Measurements from ENCODE around the gene NAIF1.

DNA sequence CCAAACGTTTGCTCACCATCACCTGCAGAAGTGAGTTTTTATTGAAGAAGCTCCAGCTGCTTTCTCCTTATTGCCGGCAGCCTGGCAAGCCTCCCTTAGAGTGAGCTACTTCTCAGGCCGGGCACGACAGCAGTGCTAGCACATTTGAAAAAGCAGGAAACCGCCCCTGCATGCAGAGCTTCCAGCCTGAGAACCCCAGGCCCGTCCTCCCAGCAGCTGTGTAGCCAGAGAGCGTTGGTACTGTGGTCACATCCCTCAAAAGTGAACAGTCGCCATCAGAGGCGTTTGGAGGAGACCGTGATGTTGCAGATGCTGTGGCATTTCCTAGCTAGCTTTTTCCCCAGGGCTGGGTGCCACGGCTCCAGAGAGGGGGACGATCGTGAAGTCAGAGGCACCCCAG, 24.5 kb upstream of the NAIF1 start:
- TF ChIP-seq, protein P1, sequence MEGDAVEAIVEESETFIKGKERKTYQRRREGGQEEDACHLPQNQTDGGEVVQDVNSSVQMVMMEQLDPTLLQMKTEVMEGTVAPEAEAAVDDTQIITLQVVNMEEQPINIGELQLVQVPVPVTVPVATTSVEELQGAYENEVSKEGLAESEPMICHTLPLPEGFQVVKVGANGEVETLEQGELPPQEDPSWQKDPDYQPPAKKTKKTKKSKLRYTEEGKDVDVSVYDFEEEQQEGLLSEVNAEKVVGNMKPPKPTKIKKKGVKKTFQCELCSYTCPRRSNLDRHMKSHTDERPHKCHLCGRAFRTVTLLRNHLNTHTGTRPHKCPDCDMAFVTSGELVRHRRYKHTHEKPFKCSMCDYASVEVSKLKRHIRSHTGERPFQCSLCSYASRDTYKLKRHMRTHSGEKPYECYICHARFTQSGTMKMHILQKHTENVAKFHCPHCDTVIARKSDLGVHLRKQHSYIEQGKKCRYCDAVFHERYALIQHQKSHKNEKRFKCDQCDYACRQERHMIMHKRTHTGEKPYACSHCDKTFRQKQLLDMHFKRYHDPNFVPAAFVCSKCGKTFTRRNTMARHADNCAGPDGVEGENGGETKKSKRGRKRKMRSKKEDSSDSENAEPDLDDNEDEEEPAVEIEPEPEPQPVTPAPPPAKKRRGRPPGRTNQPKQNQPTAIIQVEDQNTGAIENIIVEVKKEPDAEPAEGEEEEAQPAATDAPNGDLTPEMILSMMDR (IDR thresholded peaks at IDR 0.05 in 2 of 3, conservative IDR thresholded peaks at IDR 0.05 in 1 of 3; ENCODE audit: borderline replicate concordance in 1 of 3, insufficient read depth in 1 of 3, low read depth in 2 of 3, low read length in 2 of 3) = no peak
- TF ChIP-seq POLR2A (IDR thresholded peaks at IDR 0.05; ENCODE audit: borderline replicate concordance, extremely low read depth, insufficient read depth, insufficient read length) (no peak), JUND (IDR thresholded peaks at IDR 0.05) (no peak), ZNF274 (IDR thresholded peaks at IDR 0.05; ENCODE audit: low read depth, low read length) (no peak), YY1 (IDR thresholded peaks at IDR 0.05; ENCODE audit: extremely low read depth, insufficient replicate concordance, low read depth, low read length) (no peak), EGR1 (IDR thresholded peaks at IDR 0.05; ENCODE audit: low read depth) (no peak)
- TF ChIP-seq, protein P2, sequence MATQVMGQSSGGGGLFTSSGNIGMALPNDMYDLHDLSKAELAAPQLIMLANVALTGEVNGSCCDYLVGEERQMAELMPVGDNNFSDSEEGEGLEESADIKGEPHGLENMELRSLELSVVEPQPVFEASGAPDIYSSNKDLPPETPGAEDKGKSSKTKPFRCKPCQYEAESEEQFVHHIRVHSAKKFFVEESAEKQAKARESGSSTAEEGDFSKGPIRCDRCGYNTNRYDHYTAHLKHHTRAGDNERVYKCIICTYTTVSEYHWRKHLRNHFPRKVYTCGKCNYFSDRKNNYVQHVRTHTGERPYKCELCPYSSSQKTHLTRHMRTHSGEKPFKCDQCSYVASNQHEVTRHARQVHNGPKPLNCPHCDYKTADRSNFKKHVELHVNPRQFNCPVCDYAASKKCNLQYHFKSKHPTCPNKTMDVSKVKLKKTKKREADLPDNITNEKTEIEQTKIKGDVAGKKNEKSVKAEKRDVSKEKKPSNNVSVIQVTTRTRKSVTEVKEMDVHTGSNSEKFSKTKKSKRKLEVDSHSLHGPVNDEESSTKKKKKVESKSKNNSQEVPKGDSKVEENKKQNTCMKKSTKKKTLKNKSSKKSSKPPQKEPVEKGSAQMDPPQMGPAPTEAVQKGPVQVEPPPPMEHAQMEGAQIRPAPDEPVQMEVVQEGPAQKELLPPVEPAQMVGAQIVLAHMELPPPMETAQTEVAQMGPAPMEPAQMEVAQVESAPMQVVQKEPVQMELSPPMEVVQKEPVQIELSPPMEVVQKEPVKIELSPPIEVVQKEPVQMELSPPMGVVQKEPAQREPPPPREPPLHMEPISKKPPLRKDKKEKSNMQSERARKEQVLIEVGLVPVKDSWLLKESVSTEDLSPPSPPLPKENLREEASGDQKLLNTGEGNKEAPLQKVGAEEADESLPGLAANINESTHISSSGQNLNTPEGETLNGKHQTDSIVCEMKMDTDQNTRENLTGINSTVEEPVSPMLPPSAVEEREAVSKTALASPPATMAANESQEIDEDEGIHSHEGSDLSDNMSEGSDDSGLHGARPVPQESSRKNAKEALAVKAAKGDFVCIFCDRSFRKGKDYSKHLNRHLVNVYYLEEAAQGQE (IDR thresholded peaks at IDR 0.05; ENCODE audit: low read depth) = no peak

Measured in HCT116 (cell line).